Activated T-cell treated with anti-CD3 and anti-CD28 coated beads, Interleukin-2, amount 50 U/mL, for 1 hour (primary cell): ENCODE results near the gene KCNMA1.

ENCODE experiments used
- DNase-seq: peaks from one replicate; pipeline ENCODE4 v3.0.0-alpha.2; 2020

The KCNMA1 gene

GRCh38 chr10:77086081-77086480, 551.5 kb downstream of the KCNMA1 start:
- no peak for DNase-seq

GRCh38 chr10:77085344-77085743, 552.3 kb downstream of the KCNMA1 start:
- DNase-seq, result no peak

- no peak for DNase-seq
These were observed 553.0 kb downstream of the KCNMA1 start for GRCh38 chr10:77084431-77085144.

GRCh38 chr10:77082601-77083252, 554.9 kb downstream of the KCNMA1 start:
- DNase-seq, result no peak

- DNase-seq, result no peak
These were observed 556.1 kb downstream of the KCNMA1 start for GRCh38 chr10:77081481-77081891.

DNA sequence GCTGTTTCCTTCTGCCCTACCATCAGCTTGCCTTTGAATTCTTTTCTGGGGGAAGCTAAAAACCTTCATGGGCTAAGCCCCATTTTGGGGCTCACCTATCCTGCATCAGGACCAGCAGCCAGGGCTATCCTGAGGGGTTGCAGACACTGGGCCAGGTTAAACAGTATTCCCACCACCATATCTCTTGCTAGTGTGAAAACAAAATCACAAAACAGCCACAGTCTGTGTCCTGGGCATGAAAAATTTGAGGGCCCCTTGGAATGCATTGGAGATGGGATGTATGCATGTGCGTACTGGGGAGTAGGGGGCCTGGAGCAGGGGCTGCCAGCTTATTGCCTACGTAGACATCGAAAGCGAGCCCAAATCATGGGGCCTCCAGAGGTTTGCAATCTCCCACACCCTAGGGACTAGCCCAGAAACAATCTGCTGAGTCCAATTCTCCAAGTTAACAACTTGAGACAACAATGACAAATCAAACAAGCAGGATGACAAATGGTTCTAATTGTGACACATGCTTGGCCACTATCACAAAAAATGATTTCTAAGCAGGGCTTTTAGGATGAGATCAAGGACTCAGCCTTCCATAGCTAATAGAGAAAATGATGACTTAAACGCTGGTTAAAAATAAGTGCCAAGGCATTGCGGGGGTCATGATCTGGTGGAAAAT, 557.1 kb downstream of the KCNMA1 start:
- DNase-seq, result no peak

DNA sequence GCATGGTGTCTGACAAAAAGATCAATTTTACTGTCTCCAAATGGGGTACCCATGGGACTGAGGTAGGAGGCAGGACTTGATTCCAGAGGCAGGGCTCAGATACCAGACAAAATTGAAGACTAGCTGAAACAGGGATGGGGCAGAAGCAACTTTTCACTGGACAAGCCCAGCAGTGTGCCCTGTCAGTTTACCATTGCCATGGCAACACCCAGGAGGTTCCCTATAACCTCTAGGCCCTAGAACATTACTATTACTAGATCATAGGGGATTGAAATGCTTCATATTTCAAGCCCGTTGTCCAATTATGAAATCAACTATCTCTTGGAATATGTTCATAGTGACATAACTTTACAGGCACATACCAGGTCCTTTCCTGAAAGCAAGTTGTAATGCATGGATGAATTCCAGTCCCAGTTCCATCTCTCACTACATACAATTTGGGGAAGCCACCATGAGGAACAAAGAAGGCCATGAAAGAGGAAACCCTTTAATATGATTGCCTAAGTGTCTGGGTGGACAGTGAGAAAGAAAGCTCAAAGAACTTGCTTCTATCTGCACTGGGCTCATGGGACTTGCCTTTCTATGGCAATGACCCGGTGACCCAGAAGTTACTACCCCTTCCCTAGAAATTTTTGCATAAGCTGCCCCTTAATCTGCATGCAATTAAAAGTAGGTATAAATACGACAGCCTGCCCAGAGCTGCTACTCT, 557.9 kb downstream of the KCNMA1 start:
- DNase-seq, result no peak

DNA sequence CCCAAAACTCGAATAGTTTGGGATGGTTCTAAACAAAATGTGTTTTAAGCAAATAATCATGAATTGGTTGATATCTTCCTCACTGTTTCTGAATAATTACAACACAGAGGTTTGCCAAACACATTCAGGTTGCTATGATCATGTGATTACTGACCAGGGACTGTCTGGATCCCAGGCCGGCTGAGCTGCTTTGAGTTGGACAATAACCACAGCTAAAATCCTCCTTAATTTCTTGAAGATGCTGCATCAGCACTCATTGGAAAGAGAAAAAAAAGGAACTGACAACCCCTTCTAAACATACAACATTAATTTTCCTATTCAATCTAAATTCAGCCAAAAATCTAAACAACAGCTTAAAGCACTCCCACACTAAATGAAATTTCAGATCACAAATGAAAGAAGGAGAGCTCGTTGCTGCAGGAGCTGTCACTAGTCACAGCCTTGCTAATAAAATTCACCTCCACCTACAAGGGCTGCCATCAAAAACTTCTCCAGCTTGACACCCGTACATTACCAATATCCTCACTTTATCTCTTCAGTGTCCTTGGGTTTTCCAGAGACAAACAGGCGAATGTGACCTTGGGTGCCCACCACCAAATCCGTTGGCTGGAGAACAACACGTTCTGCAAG, 560.2 kb downstream of the KCNMA1 start:
- DNase-seq, result no peak

DNA sequence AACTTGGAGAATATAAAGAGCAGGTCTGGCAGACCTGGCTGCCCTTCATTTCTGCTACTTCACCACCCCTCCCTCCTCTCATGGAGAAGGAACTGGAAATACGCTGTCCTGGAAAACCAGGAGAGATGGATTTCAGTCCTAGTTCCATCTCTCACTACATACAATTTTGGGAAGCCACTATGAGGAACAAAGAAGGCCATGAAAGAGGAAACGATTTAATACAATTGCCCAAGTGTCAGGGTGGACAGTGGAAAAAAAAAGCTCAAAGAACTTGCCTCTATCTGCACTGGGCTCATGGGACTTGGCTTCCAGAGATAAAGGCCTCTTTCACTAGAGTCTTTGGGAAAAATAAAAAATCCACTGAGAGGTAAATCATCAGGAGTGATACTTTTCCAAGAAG, 561.7 kb downstream of the KCNMA1 start:
- DNase-seq, result no peak

GRCh38 chr10:77074104-77074624, 563.4 kb downstream of the KCNMA1 start:
- no peak for DNase-seq

DNA sequence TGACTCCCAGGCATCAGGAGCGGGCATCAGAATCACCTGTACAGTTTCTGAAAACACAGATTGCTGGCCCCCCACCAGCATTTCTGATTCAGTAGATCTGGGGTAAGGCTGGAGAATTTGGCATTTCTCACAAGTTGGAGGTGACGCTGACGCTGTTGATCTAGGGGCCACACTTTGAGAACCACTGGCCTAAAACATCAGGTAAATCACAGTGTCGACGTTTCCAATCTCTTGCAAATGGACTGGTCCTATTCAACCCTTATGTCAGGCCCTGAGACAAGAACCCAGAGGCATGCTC, 564.0 kb downstream of the KCNMA1 start:
- DNase-seq, result no peak

- no peak for DNase-seq
These were observed 564.6 kb downstream of the KCNMA1 start for GRCh38 chr10:77072836-77073662.

- DNase-seq, result no peak
These were observed 565.2 kb downstream of the KCNMA1 start for GRCh38 chr10:77072361-77072835.

DNA sequence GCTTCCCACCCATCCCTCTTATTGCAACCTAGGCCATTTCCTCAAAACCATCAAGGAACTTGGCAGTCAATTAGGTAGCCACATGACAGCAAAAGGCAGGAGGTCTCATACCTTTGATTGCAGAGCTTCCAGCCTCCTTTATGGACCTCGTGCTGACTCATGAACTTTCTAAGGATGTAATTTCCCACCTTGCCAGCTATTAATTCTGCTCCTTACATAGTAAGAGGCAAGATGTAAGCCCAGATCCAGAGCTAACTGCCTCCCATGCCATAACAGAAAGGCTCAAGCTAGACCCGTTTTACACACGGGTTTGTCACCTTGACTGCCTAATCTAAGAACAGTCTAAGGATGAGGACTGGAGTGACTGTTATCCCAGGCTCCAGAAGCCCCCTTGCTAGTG, 565.7 kb downstream of the KCNMA1 start:
- DNase-seq, result no peak

- DNase-seq, result no peak
These were observed 566.6 kb downstream of the KCNMA1 start for GRCh38 chr10:77071001-77071511.

DNA sequence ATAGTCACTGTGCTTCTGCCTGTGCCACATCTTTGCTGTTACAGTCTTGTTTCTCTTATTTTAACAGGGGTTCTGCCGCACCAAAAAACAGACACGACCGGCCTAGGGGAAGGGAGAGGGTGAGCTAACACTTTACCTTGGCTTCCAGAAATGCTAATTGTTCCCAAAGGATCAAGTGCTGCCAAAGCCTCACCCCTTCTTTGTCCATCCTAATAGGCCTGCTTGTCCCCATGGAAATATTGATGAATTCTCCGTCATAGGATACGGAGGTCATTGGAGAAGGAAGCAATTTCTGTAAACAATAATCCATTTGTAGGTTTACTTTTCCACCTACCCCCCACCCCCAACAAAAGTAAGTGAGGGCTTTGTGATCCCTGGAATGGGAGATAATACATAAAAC, 567.3 kb downstream of the KCNMA1 start:
- no peak for DNase-seq

- DNase-seq, result no peak
These were observed 568.6 kb downstream of the KCNMA1 start for GRCh38 chr10:77068969-77069368.

DNA sequence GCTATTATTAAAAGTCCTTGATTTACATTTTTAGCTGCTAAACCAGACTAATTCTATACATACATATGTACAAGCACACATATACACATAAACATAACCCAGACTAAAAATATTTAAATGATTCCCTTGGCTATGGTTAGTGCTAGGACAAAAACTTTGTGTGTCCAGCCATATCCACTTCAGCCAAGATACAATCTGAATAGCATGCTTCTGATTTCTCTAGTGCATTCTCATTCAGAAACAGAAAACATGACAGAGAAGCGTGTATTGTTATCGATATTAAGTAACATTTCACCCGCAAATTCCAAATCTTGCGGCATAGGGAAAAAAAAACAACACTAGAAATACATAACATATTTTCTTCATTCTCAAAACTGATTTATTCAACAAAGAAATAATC, 569.3 kb downstream of the KCNMA1 start:
- no peak for DNase-seq

DNA sequence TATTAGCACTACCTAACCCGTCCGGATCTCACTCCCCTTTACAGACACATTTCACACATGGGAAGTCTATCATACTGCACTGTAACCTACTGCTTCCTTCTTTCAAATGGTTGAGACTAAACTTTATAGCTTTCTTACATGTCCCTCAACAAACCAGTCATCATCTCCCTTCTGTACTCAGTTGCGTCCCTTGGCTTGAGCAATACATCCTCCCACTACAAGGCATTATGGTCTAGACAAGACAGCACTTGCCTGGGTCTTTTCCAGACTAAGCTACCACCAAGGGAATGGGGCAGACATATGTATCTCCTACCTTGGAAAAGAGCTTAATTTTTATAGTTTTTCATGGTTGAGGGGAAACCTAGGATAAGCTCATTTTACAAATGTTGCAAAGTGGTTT, 575.2 kb downstream of the KCNMA1 start:
- no peak for DNase-seq

DNA sequence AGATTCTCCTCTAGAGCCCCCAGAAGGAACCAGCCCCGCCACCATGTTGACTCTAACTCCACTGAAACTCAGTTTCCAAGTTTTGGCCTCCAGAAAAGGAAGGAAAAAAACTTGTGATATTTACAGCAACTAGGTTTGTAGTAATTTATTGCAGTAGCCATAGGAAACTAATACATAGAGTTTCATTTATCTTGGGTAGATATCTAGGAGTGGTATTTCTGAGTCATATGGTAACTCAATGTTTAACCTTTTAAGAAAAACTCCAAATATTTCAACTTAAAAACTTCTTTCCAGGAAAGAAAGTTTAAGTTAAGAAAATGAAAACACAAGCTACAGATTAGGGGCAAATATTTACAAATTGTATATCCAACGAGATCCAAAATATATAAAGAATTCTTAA, 576.7 kb downstream of the KCNMA1 start:
- DNase-seq, result no peak

DNA sequence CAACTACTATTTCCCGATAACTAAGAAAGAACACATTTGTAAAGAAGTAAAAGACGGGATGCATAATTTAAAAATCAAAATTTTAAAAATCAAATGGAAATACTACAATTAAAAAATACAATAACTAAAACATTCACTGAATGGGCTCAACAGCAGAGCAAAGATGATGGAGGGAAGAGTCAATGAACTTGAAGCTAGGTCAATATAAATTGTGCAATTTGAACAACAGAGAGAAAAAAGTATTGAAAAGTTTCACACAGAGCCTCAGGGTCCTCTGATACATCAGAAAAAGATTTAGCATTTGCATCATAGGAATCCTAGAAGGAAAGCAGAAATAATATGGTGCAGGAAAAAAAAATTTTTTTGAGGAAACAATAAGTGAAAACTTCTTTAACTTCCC, 581.0 kb downstream of the KCNMA1 start:
- DNase-seq, result no peak

GRCh38 chr10:77052593-77052992, 585.0 kb downstream of the KCNMA1 start:
- DNase-seq, result no peak
